Stimulated activated CD4-positive, alpha-beta T cell treated with anti-CD3 and anti-CD28 coated beads, Interleukin-1b, Interleukin-23, amount 100 ng/mL, for 1 hour (primary cell): ENCODE results near the gene NPAS4.
"Not testable (repeated sequence)": the region's sequence is repeated elsewhere in the genome, so short reads cannot be mapped to it uniquely, and the experiment has no call there.

Experiments
- DNase-seq, 2 donors: peaks; one replicate each; pipeline ENCODE4 v3.0.0-alpha.2; 2020; ENCODE audit warnings: low read depth in 2 of 2

The NPAS4 gene

GRCh38 chr11:66454828-66455227 is 34.0 kb downstream of the NPAS4 start:
- no peak for DNase-seq

- no peak for DNase-seq
Observed at GRCh38 chr11:66457826-66458225, 37.0 kb downstream of the NPAS4 start.

- DNase-seq: no peak
Observed at GRCh38 chr11:66459138-66459778, 38.4 kb downstream of the NPAS4 start.

- no peak for DNase-seq
Observed at GRCh38 chr11:66462010-66462409, 41.2 kb downstream of the NPAS4 start.

- DNase-seq: no peak
Observed at GRCh38 chr11:66462911-66463310, 42.1 kb downstream of the NPAS4 start.

- DNase-seq: not testable (repeated sequence)
Observed at GRCh38 chr11:66464116-66464515, 43.3 kb downstream of the NPAS4 start.

- DNase-seq: no peak
Observed at GRCh38 chr11:66464916-66465315, 44.1 kb downstream of the NPAS4 start.

GRCh38 chr11:66465373-66466224 is 44.8 kb downstream of the NPAS4 start:
- no peak for DNase-seq

GRCh38 chr11:66466225-66467033 is 45.6 kb downstream of the NPAS4 start, which contains the start of gene PELI3:
PELI3 (plus strand) TSS chr11:66466905; CDS start chr11:66468129, 1,224 bp downstream.
- peak; percentile 94 to 99 for DNase-seq

- no peak for DNase-seq
Observed at GRCh38 chr11:66467034-66467659, 46.3 kb downstream of the NPAS4 start.

- no peak for DNase-seq
Observed at GRCh38 chr11:66467756-66468155, 46.9 kb downstream of the NPAS4 start.

GRCh38 chr11:66468691-66469090 is 47.9 kb downstream of the NPAS4 start:
- DNase-seq: no peak

- DNase-seq: no peak
Observed at GRCh38 chr11:66469441-66469840, 48.6 kb downstream of the NPAS4 start.

GRCh38 chr11:66470015-66470414 is 49.2 kb downstream of the NPAS4 start:
- no peak for DNase-seq

- DNase-seq: no peak
Observed at GRCh38 chr11:66471142-66471541, 50.3 kb downstream of the NPAS4 start.

- DNase-seq: no peak
Observed at GRCh38 chr11:66472054-66472453, 51.2 kb downstream of the NPAS4 start.

- no peak for DNase-seq
Observed at GRCh38 chr11:66473167-66473566, 52.3 kb downstream of the NPAS4 start.

GRCh38 chr11:66473608-66474515 is 53.0 kb downstream of the NPAS4 start:
- DNase-seq: no peak

GRCh38 chr11:66475349-66476172 is 54.7 kb downstream of the NPAS4 start:
- DNase-seq: no peak
